ENCODE measurements around the gene LSM14A.

LSM14A gene

GRCh38 chr19:34171877-34172660 is at the start of gene LSM14A (continued):
- TF ChIP-seq PRDM2 (tag by site-specific recombination; IDR thresholded peaks at IDR 0.05; ENCODE audit: borderline replicate concordance) (peak; percentile 93; the same call in 1 of the 2 replicates), IKZF3 (tag by site-specific recombination; IDR thresholded peaks at IDR 0.05) (no peak), ZNF747 (tag by site-specific recombination; IDR thresholded peaks at IDR 0.05) (no peak), ZNF837 (tag by site-specific recombination; IDR thresholded peaks at IDR 0.05) (0 out of 2 replicates have a peak, but pooled peaks have one; percentile 86), ZNF394 (tag by site-specific recombination; IDR thresholded peaks at IDR 0.05; ENCODE audit: borderline replicate concordance) (peak; percentile 63; the same call in 1 of the 2 replicates), ZNF24 (tag by site-specific recombination; IDR thresholded peaks at IDR 0.05) (peak; percentile 91), ZNF530 (tag by site-specific recombination; IDR thresholded peaks at IDR 0.05; ENCODE audit: low read depth) (no peak), ZNF211 (tag by site-specific recombination; IDR thresholded peaks at IDR 0.05; ENCODE audit: low read depth) (no peak), KLF7 (tag by site-specific recombination; IDR thresholded peaks at IDR 0.05; ENCODE audit: borderline replicate concordance) (no peak), BCL6B (tag by site-specific recombination; IDR thresholded peaks at IDR 0.05) (no peak), HOXC10 (CRISPR knock-in tag; IDR thresholded peaks at IDR 0.05) (no peak), ZNF10 (tag by site-specific recombination; IDR thresholded peaks at IDR 0.05) (peak; percentile 61), MYNN (tag by site-specific recombination; IDR thresholded peaks at IDR 0.05; ENCODE audit: borderline replicate concordance) (no peak; the same call in 1 of the 2 replicates), ZNF202 (tag by site-specific recombination; IDR thresholded peaks at IDR 0.05; ENCODE audit: borderline replicate concordance) (no peak), ZNF292 (tag by site-specific recombination; IDR thresholded peaks at IDR 0.05; ENCODE audit: borderline replicate concordance, low read depth) (no peak), ZBTB44 (tag by site-specific recombination; IDR thresholded peaks at IDR 0.05) (peak; percentile 76), KLF16 (tag by site-specific recombination; IDR thresholded peaks at IDR 0.05) (peak; percentile 92), ZNF155 (tag by site-specific recombination; IDR thresholded peaks at IDR 0.05) (no peak), ZNF544 (tag by site-specific recombination; IDR thresholded peaks at IDR 0.05) (no peak), ZNF266 (tag by site-specific recombination; IDR thresholded peaks at IDR 0.05; ENCODE audit: low read depth) (no peak), ZSCAN5A (tag by site-specific recombination; IDR thresholded peaks at IDR 0.05) (peak; percentile 93; the same call in 1 of the 2 replicates), ZNF658 (tag by site-specific recombination; IDR thresholded peaks at IDR 0.05) (no peak), ZSCAN4 (tag by site-specific recombination; IDR thresholded peaks at IDR 0.05) (peak; percentile 55; the same call in 1 of the 2 replicates), ZNF529 (tag by site-specific recombination; IDR thresholded peaks at IDR 0.05; ENCODE audit: insufficient replicate concordance) (no peak), ZNF510 (tag by site-specific recombination; IDR thresholded peaks at IDR 0.05; ENCODE audit: insufficient replicate concordance) (no peak), ZFP41 (tag by site-specific recombination; IDR thresholded peaks at IDR 0.05; ENCODE audit: borderline replicate concordance) (no peak)
